GM13976 (cell line): ENCODE measurements around the gene SCGB1C1.

Experiments
- DNase-seq: peaks from one replicate; pipeline ENCODE4 v3.0.0; 2012; ENCODE audit warnings: low spot score
- in situ Hi-C: fragments of 300-500 bp; cut with MboI; formaldehyde crosslinking; loops from one replicate; pipeline ENCODE4 v1.12.0; 2022; ENCODE audit warnings: low sequenced_read_pairs, mixed read lengths, inconsistent platforms; ENCODE audit not compliant: unreplicated experiment
- TF ChIP-seq, protein P1 (sequence below): IDR thresholded peaks from 2 replicates; pipeline ENCODE4 v1.5.1; 2012; ENCODE audit warnings: borderline replicate concordance, mild to moderate bottlenecking; ENCODE audit not compliant: insufficient read depth; ENCODE audit errors: extremely low read depth, missing control alignments, control extremely low read depth

SCGB1C1 gene

GRCh38 chr11:210122-210802 lies 17.4 kb downstream of the SCGB1C1 start:
- TF ChIP-seq, protein P1, sequence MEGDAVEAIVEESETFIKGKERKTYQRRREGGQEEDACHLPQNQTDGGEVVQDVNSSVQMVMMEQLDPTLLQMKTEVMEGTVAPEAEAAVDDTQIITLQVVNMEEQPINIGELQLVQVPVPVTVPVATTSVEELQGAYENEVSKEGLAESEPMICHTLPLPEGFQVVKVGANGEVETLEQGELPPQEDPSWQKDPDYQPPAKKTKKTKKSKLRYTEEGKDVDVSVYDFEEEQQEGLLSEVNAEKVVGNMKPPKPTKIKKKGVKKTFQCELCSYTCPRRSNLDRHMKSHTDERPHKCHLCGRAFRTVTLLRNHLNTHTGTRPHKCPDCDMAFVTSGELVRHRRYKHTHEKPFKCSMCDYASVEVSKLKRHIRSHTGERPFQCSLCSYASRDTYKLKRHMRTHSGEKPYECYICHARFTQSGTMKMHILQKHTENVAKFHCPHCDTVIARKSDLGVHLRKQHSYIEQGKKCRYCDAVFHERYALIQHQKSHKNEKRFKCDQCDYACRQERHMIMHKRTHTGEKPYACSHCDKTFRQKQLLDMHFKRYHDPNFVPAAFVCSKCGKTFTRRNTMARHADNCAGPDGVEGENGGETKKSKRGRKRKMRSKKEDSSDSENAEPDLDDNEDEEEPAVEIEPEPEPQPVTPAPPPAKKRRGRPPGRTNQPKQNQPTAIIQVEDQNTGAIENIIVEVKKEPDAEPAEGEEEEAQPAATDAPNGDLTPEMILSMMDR, result no peak
- in situ Hi-C loops, result no loop called here
- DNase-seq, result no peak

- TF ChIP-seq, protein P1, result no peak
- DNase-seq, result no peak
- in situ Hi-C loops, result no loop called here
These were observed 17.9 kb downstream of the SCGB1C1 start for GRCh38 chr11:210803-211180.

DNA sequence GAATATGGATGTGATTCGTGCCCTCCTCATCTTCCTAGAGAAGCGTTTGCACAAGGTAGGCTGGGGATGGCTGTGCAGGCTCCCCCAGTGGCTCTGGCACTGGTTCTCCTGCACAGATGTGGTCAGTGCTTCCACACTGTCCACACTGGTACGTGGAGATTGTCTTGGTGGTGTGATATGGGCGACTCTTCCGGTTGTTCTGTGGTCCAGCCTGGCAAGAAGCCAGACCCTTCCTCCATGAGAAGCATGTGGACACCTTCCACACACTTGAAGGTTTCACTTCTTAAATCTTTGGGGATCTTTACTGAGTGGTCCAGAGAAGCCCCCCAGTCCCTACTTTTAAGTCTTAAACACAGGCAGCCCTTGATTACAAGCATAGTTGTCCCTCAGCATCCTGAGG lies 18.4 kb downstream of the SCGB1C1 start:
- in situ Hi-C loops, result no loop called here
- TF ChIP-seq, protein P1, result no peak
- DNase-seq, result no peak

- in situ Hi-C loops, result no loop called here
- TF ChIP-seq, protein P1, result no peak
- DNase-seq, result no peak
These were observed 18.9 kb downstream of the SCGB1C1 start for GRCh38 chr11:211741-212140.

GRCh38 chr11:212150-213100 lies 19.5 kb downstream of the SCGB1C1 start:
- no peak for DNase-seq
- in situ Hi-C loops, result no loop called here
- TF ChIP-seq, protein P1, result no peak

DNA sequence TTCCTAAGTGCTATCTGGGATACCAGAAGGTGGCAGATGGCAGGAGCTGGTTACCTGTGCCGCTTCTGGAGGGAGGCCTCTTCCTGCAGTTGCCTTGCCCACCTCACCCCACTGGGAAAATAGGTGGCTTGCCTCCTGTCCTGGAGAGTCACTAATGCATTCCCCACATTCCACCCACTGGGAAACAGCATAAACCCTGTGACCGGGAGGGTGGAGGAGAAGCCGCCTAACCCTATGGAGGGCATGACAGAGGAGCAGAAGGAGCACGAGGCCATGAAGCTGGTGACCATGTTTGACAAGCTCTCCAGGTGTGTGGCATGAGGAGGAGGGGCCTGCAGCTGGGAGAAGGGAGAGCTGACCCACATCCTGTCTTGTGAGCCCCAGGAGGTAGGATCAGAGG lies 20.2 kb downstream of the SCGB1C1 start:
- TF ChIP-seq, protein P1, result no peak
- in situ Hi-C loops, result no loop called here

More for the DNA sequence above, 20.2 kb downstream of the SCGB1C1 start:
- no peak for DNase-seq
